Hypothalamus (tissue), 51 donors: ENCODE data around the gene EIF2AK2.

Experiments
- DNase-seq, 51 donors: peaks; one replicate each; lab custom pipeline; 2025; lab: John Stamatoyannopoulos, UW

Gene EIF2AK2

GRCh38 chr2:37173741-37174140 lies 17.0 kb upstream of the EIF2AK2 start:
- DNase-seq: no peak

DNA sequence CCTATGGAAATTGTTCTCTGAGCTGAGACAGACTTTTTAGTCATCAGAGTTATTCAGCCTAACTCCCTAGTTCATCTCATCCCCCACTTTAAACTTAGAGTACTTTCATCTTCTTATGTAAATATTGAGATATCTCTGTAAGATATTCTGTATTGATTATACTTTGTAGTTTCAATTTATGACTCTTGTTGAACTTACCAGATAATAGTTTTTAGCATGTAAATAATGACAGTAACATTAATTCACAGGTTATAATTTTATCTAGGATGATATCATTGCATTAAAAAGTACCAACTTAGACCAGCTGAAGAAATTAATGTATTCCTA lies 14.8 kb upstream of the EIF2AK2 start:
- no peak for DNase-seq

GRCh38 chr2:37168217-37168981 lies 11.6 kb upstream of the EIF2AK2 start:
- peak in 1 of 51 donors; percentile 2 for DNase-seq

GRCh38 chr2:37167636-37168180 lies 10.9 kb upstream of the EIF2AK2 start:
- no peak for DNase-seq

GRCh38 chr2:37164757-37165156 lies 8.0 kb upstream of the EIF2AK2 start:
- no peak for DNase-seq

DNA sequence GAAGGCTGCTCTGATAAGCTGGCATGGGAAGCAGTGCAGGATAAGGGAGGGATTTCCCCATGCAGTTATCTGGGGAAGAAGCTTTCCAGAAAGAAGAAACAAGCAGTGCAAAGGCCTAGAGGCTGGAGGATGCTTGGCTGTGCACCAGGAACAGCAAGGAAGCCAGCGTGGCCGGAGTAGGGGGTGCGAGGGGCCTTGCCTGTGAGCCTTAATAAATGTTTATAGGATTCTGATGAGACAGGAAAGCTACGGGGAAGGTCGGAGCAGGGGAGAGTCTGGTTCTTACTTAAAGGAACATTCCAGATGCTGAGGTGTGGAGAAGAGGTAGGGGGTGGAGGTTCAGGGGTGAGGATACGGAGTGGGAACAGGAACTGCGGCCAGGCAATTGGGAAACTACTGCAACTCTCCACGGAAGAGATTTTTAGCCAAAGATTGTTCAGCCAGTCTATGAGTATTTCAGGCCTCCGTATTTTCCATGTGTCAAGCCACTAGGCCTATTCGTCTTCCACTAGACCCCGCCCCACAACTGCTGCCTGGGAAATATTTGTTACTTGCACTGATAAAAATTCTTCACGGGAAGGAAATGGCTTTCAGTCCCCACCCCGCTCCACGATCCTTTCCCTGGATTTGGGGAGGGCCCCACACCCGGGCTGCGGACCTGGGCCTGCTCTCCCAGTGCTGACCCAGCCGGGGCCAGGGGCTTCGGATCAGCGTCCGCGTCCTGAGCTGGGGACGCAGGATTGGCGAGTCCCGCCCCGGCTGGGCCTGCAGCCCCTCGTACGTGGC lies 516 bp downstream of the EIF2AK2 start:
- DNase-seq: peak in 17 of 51 donors; percentile 10 to 82 (median 35)

- no peak for DNase-seq
Measured at GRCh38 chr2:37154785-37155184, 2.0 kb downstream of the EIF2AK2 start.

GRCh38 chr2:37153224-37153623 lies 3.6 kb downstream of the EIF2AK2 start:
- DNase-seq: no peak

GRCh38 chr2:37149626-37150322 lies 7.0 kb downstream of the EIF2AK2 start:
- no peak for DNase-seq

DNA sequence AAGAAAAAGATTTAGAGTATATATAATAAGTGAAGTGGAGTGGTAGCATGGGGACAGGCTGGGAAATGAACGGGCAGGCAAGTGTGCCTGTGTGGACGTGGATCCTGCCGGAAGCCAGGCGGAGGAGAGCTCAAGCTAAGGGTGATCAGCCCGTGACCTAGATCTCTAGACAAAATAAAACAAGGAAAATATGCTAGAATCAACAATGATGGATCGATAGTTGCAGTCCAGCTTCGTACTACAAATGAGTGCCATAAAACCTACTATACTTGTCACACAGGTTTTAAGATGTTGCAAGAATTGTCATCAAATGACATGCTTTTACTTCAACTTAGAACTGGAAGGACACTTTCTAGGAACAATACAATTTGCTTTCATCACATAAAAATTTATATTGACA lies 8.5 kb downstream of the EIF2AK2 start:
- no peak for DNase-seq

GRCh38 chr2:37146062-37146461 lies 10.7 kb downstream of the EIF2AK2 start:
- DNase-seq: no peak

DNA sequence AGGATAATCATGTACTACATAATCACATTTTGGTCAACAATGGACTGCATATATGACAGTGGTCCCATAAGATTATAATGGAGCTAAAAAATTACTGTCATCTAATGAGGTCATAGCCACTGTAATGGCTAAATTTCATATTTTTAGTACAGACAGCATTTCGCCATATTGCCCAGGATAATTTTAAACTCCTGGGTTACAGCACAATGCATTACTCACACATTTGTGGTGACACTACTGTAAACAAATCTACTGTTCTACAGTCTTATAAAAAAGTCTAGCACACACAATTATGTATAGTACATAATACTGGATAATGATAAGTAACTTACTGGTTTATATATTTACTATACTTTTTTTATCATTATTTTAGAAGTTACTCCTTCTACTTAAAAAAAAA lies 12.8 kb downstream of the EIF2AK2 start:
- no peak for DNase-seq

DNA sequence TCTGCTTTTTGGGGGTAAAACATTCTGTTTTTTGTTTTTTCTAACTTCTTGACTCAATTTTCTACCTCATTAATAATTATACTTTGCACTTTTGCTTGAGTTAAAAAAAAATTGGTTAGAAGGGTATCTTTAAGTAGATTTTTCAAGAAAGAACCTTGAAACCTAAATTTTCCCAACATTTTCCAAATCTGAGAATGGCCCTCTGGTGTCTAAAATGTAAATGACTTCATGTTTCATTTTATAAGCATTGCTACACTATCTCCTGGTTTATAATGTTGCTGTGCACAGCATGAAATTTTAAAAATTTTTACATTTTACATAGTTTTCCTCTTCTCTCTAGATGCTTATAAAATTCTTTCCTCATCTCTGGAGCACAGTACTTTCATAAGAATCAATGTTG lies 14.2 kb downstream of the EIF2AK2 start:
- DNase-seq: no peak

DNA sequence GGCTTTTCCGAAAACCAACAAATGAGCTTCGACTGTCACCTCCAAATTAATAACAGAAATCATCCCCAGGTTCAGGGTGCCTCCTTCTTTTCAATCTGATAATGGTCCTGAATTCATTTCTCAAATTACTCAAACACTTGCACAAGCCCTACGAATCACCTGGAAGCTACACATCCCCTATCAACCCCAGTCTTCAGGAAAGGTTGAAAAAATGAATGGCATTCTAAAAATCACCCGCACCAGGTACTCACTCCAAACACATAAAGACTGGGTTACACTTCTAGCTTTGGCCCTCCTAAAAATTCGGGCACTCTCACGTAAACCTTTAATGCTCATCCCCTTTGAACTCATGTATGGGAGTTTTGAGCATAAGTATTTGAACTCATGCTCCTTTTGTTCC lies 23.9 kb downstream of the EIF2AK2 start:
- no peak for DNase-seq

DNA sequence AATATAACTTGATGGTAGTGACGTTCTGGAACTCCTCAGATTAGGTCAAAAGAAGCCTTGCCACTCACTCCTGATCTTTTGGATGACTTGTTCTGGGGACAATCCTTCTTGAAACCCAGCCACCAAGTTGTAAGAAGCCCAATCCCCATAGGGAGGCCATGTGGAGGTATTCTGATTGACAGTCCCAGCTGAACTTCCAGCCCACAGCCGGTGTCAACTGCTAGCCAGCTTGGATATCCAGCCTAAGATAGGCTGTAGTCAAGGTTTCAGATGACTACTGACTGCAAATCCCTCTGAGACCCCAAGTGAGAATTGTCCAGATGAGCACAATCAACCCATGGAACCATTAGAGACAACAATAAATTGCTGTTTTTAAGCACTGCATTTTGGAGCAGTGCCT lies 31.4 kb downstream of the EIF2AK2 start:
- DNase-seq: no peak

- no peak for DNase-seq
Measured at GRCh38 chr2:37119157-37119556, 37.6 kb downstream of the EIF2AK2 start.

DNA sequence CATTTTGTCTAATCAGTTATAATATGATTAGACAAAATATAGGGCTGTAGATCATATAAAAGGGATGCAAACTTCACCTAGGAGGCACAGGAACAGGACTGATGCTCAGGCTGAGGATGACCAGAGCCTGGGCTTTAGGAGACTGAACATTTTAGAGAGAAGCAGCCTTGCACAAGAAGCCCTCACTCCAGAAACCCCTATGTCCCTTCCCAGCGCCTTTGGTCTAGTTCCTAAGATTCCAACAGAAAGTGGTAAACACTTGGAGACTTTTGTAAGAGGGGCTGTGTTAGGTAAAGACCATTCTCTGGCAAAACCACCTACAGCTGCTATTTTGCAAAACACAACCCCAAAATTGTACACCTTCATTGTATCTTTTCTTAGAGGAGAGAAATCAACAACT lies 39.2 kb downstream of the EIF2AK2 start:
- DNase-seq: no peak

- DNase-seq: no peak
Measured at GRCh38 chr2:37111958-37112357, 44.8 kb downstream of the EIF2AK2 start.

GRCh38 chr2:37110306-37111212 lies 46.2 kb downstream of the EIF2AK2 start:
- no peak for DNase-seq

- no peak for DNase-seq
Measured at GRCh38 chr2:37109523-37109922, 47.3 kb downstream of the EIF2AK2 start.
